HepG2 (cell line): Measurements from ENCODE around the gene SPAG9. TPM values are rescaled to one million over a fixed set of nuclear protein-coding genes. Genes with fewer than 3 reads are reported as not detected.
A peak's percentile ranks its signal among the peaks of the same experiment; 100 is the strongest.

Source experiments
- FOXK1 ChIP-seq: sonication (generic); formaldehyde crosslinking; IDR thresholded peaks from 2 replicates; pipeline ENCODE4 v1.4.0; 2020; ENCODE audit warnings: low read depth, missing genetic modification reagents, borderline replicate concordance
- GATAD1 ChIP-seq: IDR thresholded peaks from 2 replicates; pipeline ENCODE4 v1.6.1; 2016; ENCODE audit warnings: missing genetic modification reagents, missing compliant biosample characterization
- NR3C1 ChIP-seq: sonication (generic); formaldehyde crosslinking; IDR thresholded peaks from 2 replicates; pipeline ENCODE4 v1.4.0; 2020; ENCODE audit warnings: missing genetic modification reagents
- POLR2AphosphoS5 ChIP-seq: IDR thresholded peaks from 2 replicates; pipeline ENCODE4 v1.6.1; 2012; ENCODE audit warnings: low read depth, low read length
- PPARG ChIP-seq: conservative IDR thresholded peaks from 2 replicates; pipeline ENCODE4 v1.6.1; 2016; ENCODE audit warnings: missing biosample characterization, missing genetic modification reagents
- REL ChIP-seq: sonication (generic); formaldehyde crosslinking; conservative IDR thresholded peaks from 2 replicates; pipeline ENCODE4 v1.8.0; 2022; ENCODE audit warnings: mild to moderate bottlenecking, missing genetic modification reagents, moderate library complexity
- THAP11 ChIP-seq: IDR thresholded peaks from 2 replicates; pipeline ENCODE4 v1.6.1; 2016; ENCODE audit warnings: missing biosample characterization, missing genetic modification reagents
- ZNF614 ChIP-seq: IDR thresholded peaks from 2 replicates; pipeline ENCODE4 v1.6.1; 2018; ENCODE audit warnings: missing biosample characterization, missing genetic modification reagents, inconsistent platforms, borderline replicate concordance
- ZSCAN29 ChIP-seq: sonication (generic); formaldehyde crosslinking; conservative IDR thresholded peaks from 2 replicates; pipeline ENCODE4 v1.4.0; 2020; ENCODE audit warnings: mild to moderate bottlenecking, missing genetic modification reagents
- polyA plus RNA-seq, 8 experiments: library from polyadenylated mRNA; depleted of rRNA in 3 of 8; stranded (reverse) in 7 of 8; unstranded in 1 of 8; fragments of >200 nt; fragmentation: Illumina TruSeq in 4 of 8; extraction: Trizol in 4 of 8; gene quantifications; 2 replicates each; pipeline versions ENCODE4 v1.2.1 to v1.2.3, GENCODE V29; 2011 to 2016; ENCODE audit warnings: low read depth in 4 of 8, missing spikeins in 1 of 8, mixed read lengths in 1 of 8; ENCODE audit not compliant: insufficient read depth in 1 of 8
- total RNA-seq, 5 experiments: library from RNA; depleted of rRNA; stranded (reverse); fragments of >200 nt; fragmentation: Illumina TruSeq; extraction: Trizol; gene quantifications; 2 replicates each; pipeline ENCODE4 v1.2.3, GENCODE V29; 2016; ENCODE audit warnings: low read depth in 1 of 5
- TF ChIP-seq, protein P1 (sequence below): sonication (generic); formaldehyde crosslinking; IDR thresholded peaks from 2 replicates; pipeline ENCODE4 v1.4.0; 2020; ENCODE audit warnings: missing genetic modification reagents
- TF ChIP-seq, protein P2 (sequence below): sonication (generic); formaldehyde crosslinking; conservative IDR thresholded peaks from 2 replicates; pipeline ENCODE4 v1.4.0; 2020; ENCODE audit warnings: mild to moderate bottlenecking, missing genetic modification reagents, moderate library complexity
- TF ChIP-seq, protein P3 (sequence below), 2 experiments: sonication (generic) in 1 of 2; formaldehyde crosslinking in 1 of 2; IDR thresholded peaks; 2 replicates each; pipeline versions ENCODE4 v1.4.0 to v1.6.1; 2016 to 2020; ENCODE audit warnings: borderline replicate concordance in 1 of 2, low read depth in 1 of 2, mild to moderate bottlenecking in 1 of 2, missing genetic modification reagents in 1 of 2
- TF ChIP-seq, protein P4 (sequence below): sonication (generic); formaldehyde crosslinking; conservative IDR thresholded peaks from 2 replicates; pipeline ENCODE4 v1.4.0; 2020; ENCODE audit warnings: missing genetic modification reagents

The SPAG9 gene
- total and polyA plus RNA-seq, 2 of the 13 experiments (the other 11 are each of a cell fraction or from before 2014, with no cell fraction given): 43.2 to 78.6 TPM

DNA sequence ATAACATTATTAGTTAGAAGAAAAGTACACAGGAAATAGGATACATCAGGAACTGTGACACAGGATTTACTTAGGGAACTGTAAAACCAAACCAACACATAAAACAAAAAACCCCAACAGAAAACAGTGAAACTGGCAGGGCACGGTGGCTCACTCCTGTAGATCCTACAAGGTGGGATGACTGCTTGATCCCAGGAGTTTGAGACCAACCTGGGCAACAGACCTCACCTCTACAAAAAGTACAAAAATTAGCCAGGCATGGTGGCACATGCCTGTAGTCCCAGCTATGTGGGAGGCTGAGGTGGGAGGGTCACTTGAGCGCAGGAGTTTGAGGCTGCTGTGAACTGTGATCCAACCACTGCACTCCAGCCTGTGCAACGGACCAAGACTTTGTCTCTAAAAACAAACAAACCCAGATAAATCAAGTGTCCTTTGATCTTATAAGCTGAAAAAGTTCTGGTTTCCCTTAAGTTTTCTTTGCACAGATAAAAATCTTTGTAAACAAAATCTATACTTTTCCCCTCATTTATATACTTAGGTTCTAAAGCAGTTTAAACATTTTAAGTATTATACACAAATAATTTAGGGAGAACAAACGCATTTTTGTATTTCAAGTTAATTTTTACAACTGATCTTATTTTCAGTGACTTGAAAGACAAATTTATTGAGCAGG lies 143.0 kb downstream of the SPAG9 start (continued):
- TF ChIP-seq, protein P1, sequence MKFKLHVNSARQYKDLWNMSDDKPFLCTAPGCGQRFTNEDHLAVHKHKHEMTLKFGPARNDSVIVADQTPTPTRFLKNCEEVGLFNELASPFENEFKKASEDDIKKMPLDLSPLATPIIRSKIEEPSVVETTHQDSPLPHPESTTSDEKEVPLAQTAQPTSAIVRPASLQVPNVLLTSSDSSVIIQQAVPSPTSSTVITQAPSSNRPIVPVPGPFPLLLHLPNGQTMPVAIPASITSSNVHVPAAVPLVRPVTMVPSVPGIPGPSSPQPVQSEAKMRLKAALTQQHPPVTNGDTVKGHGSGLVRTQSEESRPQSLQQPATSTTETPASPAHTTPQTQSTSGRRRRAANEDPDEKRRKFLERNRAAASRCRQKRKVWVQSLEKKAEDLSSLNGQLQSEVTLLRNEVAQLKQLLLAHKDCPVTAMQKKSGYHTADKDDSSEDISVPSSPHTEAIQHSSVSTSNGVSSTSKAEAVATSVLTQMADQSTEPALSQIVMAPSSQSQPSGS (CRISPR knock-in tag): peak; percentile 51; the same call in 1 of the 2 replicates
- TF ChIP-seq, protein P2, sequence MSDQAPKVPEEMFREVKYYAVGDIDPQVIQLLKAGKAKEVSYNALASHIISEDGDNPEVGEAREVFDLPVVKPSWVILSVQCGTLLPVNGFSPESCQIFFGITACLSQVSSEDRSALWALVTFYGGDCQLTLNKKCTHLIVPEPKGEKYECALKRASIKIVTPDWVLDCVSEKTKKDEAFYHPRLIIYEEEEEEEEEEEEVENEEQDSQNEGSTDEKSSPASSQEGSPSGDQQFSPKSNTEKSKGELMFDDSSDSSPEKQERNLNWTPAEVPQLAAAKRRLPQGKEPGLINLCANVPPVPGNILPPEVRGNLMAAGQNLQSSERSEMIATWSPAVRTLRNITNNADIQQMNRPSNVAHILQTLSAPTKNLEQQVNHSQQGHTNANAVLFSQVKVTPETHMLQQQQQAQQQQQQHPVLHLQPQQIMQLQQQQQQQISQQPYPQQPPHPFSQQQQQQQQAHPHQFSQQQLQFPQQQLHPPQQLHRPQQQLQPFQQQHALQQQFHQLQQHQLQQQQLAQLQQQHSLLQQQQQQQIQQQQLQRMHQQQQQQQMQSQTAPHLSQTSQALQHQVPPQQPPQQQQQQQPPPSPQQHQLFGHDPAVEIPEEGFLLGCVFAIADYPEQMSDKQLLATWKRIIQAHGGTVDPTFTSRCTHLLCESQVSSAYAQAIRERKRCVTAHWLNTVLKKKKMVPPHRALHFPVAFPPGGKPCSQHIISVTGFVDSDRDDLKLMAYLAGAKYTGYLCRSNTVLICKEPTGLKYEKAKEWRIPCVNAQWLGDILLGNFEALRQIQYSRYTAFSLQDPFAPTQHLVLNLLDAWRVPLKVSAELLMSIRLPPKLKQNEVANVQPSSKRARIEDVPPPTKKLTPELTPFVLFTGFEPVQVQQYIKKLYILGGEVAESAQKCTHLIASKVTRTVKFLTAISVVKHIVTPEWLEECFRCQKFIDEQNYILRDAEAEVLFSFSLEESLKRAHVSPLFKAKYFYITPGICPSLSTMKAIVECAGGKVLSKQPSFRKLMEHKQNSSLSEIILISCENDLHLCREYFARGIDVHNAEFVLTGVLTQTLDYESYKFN (CRISPR knock-in tag): peak; percentile 94
- TF ChIP-seq, protein P3, sequence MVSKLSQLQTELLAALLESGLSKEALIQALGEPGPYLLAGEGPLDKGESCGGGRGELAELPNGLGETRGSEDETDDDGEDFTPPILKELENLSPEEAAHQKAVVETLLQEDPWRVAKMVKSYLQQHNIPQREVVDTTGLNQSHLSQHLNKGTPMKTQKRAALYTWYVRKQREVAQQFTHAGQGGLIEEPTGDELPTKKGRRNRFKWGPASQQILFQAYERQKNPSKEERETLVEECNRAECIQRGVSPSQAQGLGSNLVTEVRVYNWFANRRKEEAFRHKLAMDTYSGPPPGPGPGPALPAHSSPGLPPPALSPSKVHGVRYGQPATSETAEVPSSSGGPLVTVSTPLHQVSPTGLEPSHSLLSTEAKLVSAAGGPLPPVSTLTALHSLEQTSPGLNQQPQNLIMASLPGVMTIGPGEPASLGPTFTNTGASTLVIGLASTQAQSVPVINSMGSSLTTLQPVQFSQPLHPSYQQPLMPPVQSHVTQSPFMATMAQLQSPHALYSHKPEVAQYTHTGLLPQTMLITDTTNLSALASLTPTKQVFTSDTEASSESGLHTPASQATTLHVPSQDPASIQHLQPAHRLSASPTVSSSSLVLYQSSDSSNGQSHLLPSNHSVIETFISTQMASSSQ (IDR thresholded peaks at IDR 0.05; ENCODE audit: low read depth): peak; percentile 27; the same call in 1 of the 2 replicates
- TF ChIP-seq, protein P3 (CRISPR knock-in tag; IDR thresholded peaks at IDR 0.05; ENCODE audit: borderline replicate concordance): peak; percentile 42; the same call in 1 of the 2 replicates
- TF ChIP-seq, protein P4, sequence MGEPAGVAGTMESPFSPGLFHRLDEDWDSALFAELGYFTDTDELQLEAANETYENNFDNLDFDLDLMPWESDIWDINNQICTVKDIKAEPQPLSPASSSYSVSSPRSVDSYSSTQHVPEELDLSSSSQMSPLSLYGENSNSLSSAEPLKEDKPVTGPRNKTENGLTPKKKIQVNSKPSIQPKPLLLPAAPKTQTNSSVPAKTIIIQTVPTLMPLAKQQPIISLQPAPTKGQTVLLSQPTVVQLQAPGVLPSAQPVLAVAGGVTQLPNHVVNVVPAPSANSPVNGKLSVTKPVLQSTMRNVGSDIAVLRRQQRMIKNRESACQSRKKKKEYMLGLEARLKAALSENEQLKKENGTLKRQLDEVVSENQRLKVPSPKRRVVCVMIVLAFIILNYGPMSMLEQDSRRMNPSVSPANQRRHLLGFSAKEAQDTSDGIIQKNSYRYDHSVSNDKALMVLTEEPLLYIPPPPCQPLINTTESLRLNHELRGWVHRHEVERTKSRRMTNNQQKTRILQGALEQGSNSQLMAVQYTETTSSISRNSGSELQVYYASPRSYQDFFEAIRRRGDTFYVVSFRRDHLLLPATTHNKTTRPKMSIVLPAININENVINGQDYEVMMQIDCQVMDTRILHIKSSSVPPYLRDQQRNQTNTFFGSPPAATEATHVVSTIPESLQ: no peak
- TF ChIP-seq ZNF614 (CRISPR knock-in tag) (peak; percentile 90; the same call in 1 of the 2 replicates), ZSCAN29 (CRISPR knock-in tag) (no peak; the same call in 1 of the 2 replicates), POLR2AphosphoS5 (no peak), NR3C1 (CRISPR knock-in tag) (no peak), GATAD1 (CRISPR knock-in tag) (no peak), PPARG (CRISPR knock-in tag) (peak; percentile 77), FOXK1 (peak; percentile 48; the same call in 1 of the 2 replicates), THAP11 (0 out of 2 replicates have a peak, but pooled peaks have one; percentile 46), REL (CRISPR knock-in tag) (no peak)
